AG04450 (cell line): ENCODE measurements around the gene TEK. TPM values are rescaled to one million over a fixed set of nuclear protein-coding genes. Genes with fewer than 3 reads are reported as not detected.
"Not testable (repeated sequence)": the region's sequence is repeated elsewhere in the genome, so short reads cannot be mapped to it uniquely, and the experiment has no call there.

Experiments used
- CTCF ChIA-PET: fragments of 300-600, 350-600 bp; formaldehyde crosslinking; extraction: SDS; loops from one replicate; lab custom pipeline; 2022; ENCODE audit warnings: antibody characterized with exemption, inconsistent platforms; lab: Charles Lee
- POLR2A ChIA-PET: fragments of 350-600 bp; formaldehyde crosslinking; extraction: SDS; loops from one replicate; lab custom pipeline; 2021; ENCODE audit warnings: antibody characterized with exemption, inconsistent platforms; lab: Yijun Ruan, JAX
- DNase-seq: peaks from one replicate; pipeline ENCODE4 v3.0.0-alpha.2; 2011; ENCODE audit warnings: low read depth, low spot score
- H3K27ac ChIP-seq: one replicate; pipeline ENCODE4 v1.5.1; 2012; ENCODE audit warnings: low read depth, low read length, control low read depth
- H3K27me3 ChIP-seq: one replicate; pipeline ENCODE4 v1.6.0; 2012; ENCODE audit warnings: low read length; ENCODE audit not compliant: control insufficient read depth, insufficient read depth
- H3K4me3 ChIP-seq: 2 replicates; pipeline ENCODE4 v1.5.1; 2011; ENCODE audit warnings: mild to moderate bottlenecking, low read depth, low read length, control low read depth
- H3K9me3 ChIP-seq: 2 replicates; pipeline ENCODE4 v1.5.1; 2012; ENCODE audit warnings: low read length; ENCODE audit not compliant: control insufficient read depth, insufficient read depth
- CTCF ChIP-seq: IDR thresholded peaks from 2 replicates; pipeline ENCODE4 v1.5.1; 2011; ENCODE audit warnings: low read depth, low read length, control low read depth, inconsistent platforms
- polyA plus RNA-seq: library from polyadenylated mRNA; depleted of rRNA; stranded (reverse); fragments of >200 nt; gene quantifications from 2 replicates; pipeline ENCODE4 v1.2.3, GENCODE V29; 2011

The TEK gene
- polyA plus RNA-seq, 1 experiment = 35.2 TPM

- Histone ChIP-seq H3K9me3 (no peaks in the 10 kb centered on the region), H3K4me3 (no peak overlapping the region), H3K27ac (no peak overlapping the region), H3K27me3 (no peaks in the 10 kb centered on the region)
- ChIA-PET POLR2A (no interaction called here), CTCF (no interaction called here)
- no peak for TF ChIP-seq CTCF
- no peak for DNase-seq
Observed at GRCh38 chr9:27212191-27212590, 103.2 kb downstream of the TEK start.

- ChIA-PET POLR2A (no interaction called here), CTCF (no interaction called here)
- H3K27me3 ChIP-seq = no peaks in the 10 kb centered on the region
- no peak for TF ChIP-seq CTCF
- no peaks in the 10 kb centered on the region for H3K9me3 ChIP-seq
- no peak overlapping the region for H3K4me3 ChIP-seq
- H3K27ac ChIP-seq = no peak overlapping the region
- no peak for DNase-seq
Observed at GRCh38 chr9:27212621-27213020, 103.6 kb downstream of the TEK start.

GRCh38 chr9:27227192-27227591 is 118.2 kb downstream of the TEK start:
- TF ChIP-seq CTCF = no peak
- peak overlapping the region; percentile 77 for H3K27ac ChIP-seq
- H3K9me3 ChIP-seq = peaks cover 3% of the 10 kb centered on the region; the same call in 1 of the 2 replicates
- POLR2A ChIA-PET = interaction anchor here (1.1 to 1.9 kb wide), 2 partner anchors 56 to 103 kb away, joined by 3 to 7 read pairs; no protein-coding TSS in a partner anchor
- no peak overlapping the region for H3K4me3 ChIP-seq
- no peaks in the 10 kb centered on the region for H3K27me3 ChIP-seq
- CTCF ChIA-PET = interaction anchor here (0.9 to 1.1 kb wide), 2 partner anchors 20 to 102 kb away, joined by 3 to 8 read pairs; no protein-coding TSS in a partner anchor
- peak; percentile 75 for DNase-seq

GRCh38 chr9:27239648-27240047 is 130.6 kb downstream of the TEK start:
- H3K9me3 ChIP-seq, H3K27ac ChIP-seq, H3K4me3 ChIP-seq, POLR2A ChIA-PET, H3K27me3 ChIP-seq, DNase-seq, CTCF ChIA-PET: not testable (repeated sequence)

GRCh38 chr9:27247756-27248155 is 138.7 kb downstream of the TEK start:
- Histone ChIP-seq H3K4me3 (no peak overlapping the region), H3K9me3 (no peaks in the 10 kb centered on the region), H3K27me3 (no peaks in the 10 kb centered on the region), H3K27ac (no peak overlapping the region)
- DNase-seq = peak; percentile 11
- CTCF ChIA-PET = interaction anchor here (0.6 to 1.7 kb wide), 16 partner anchors 10 to 505 kb away, joined by 3 to 8 read pairs (median 3); no protein-coding TSS in a partner anchor
- peak; percentile 69 for TF ChIP-seq CTCF
- POLR2A ChIA-PET = no interaction called here
